Measurements from ENCODE around the gene HMGCL.
"Not testable (repeated sequence)": the region's sequence is repeated elsewhere in the genome, so short reads cannot be mapped to it uniquely, and the experiment has no call there.

Gene HMGCL

GRCh38 chr1:23825076-23825761 is at the start of gene HMGCL:
HMGCL (minus strand) TSS chr1:23825429; CDS start chr1:23825415, 14 bp downstream.
- peak; percentile 77 to 81 for DNase-seq (ENCODE audit: low read depth in 2 of 2)

GRCh38 chr1:23872421-23872820 is 47.2 kb upstream of the HMGCL start:
- no peak for DNase-seq (ENCODE audit: low read depth in 2 of 2)

- no peak for DNase-seq (ENCODE audit: low read depth in 2 of 2)
Observed at GRCh38 chr1:23869051-23869450, 43.8 kb upstream of the HMGCL start.

GRCh38 chr1:23868557-23869016 is 43.4 kb upstream of the HMGCL start:
- no peak for DNase-seq (ENCODE audit: low read depth in 2 of 2)

GRCh38 chr1:23867895-23868556 is 42.8 kb upstream of the HMGCL start, which contains the start of gene FUCA1:
FUCA1 (minus strand) TSS chr1:23868290; CDS start chr1:23868286, 4 bp downstream.
- DNase-seq (ENCODE audit: low read depth in 2 of 2), result peak; percentile 89 to 93

- DNase-seq (ENCODE audit: low read depth in 2 of 2), result no peak
Observed at GRCh38 chr1:23867542-23867894, 42.3 kb upstream of the HMGCL start.

GRCh38 chr1:23865543-23865930 is 40.3 kb upstream of the HMGCL start:
- no peak for DNase-seq (ENCODE audit: low read depth in 2 of 2)

GRCh38 chr1:23864801-23865542 is 39.7 kb upstream of the HMGCL start:
- no peak for DNase-seq (ENCODE audit: low read depth in 2 of 2)

- no peak for DNase-seq (ENCODE audit: low read depth in 2 of 2)
Observed at GRCh38 chr1:23862640-23863039, 37.4 kb upstream of the HMGCL start.

- DNase-seq (ENCODE audit: low read depth in 2 of 2), result no peak
Observed at GRCh38 chr1:23854568-23854967, 29.3 kb upstream of the HMGCL start.

- not testable (repeated sequence) for DNase-seq (ENCODE audit: low read depth in 2 of 2)
Observed at GRCh38 chr1:23853124-23853523, 27.9 kb upstream of the HMGCL start.

GRCh38 chr1:23851406-23851805 is 26.2 kb upstream of the HMGCL start:
- not testable (repeated sequence) for DNase-seq (ENCODE audit: low read depth in 2 of 2)

- no peak for DNase-seq (ENCODE audit: low read depth in 2 of 2)
Observed at GRCh38 chr1:23848673-23849616, 23.7 kb upstream of the HMGCL start.

- DNase-seq (ENCODE audit: low read depth in 2 of 2), result not testable (repeated sequence)
Observed at GRCh38 chr1:23847482-23848095, 22.4 kb upstream of the HMGCL start.

GRCh38 chr1:23845163-23845562 is 19.9 kb upstream of the HMGCL start:
- DNase-seq (ENCODE audit: low read depth in 2 of 2), result no peak

GRCh38 chr1:23843644-23844043 is 18.4 kb upstream of the HMGCL start:
- DNase-seq (ENCODE audit: low read depth in 2 of 2), result no peak

GRCh38 chr1:23838401-23838866 is 13.2 kb upstream of the HMGCL start:
- DNase-seq (ENCODE audit: low read depth in 2 of 2), result peak; percentile 55 to 63

- DNase-seq (ENCODE audit: low read depth in 2 of 2), result no peak
Observed at GRCh38 chr1:23837908-23838307, 12.7 kb upstream of the HMGCL start.

GRCh38 chr1:23836037-23836436 is 10.8 kb upstream of the HMGCL start:
- DNase-seq (ENCODE audit: low read depth in 2 of 2), result no peak

GRCh38 chr1:23834156-23834555 is 8.9 kb upstream of the HMGCL start:
- not testable (repeated sequence) for DNase-seq (ENCODE audit: low read depth in 2 of 2)

GRCh38 chr1:23827717-23828116 is 2.5 kb upstream of the HMGCL start:
- no peak for DNase-seq (ENCODE audit: low read depth in 2 of 2)
